Omental fat pad (tissue), 4 donors: ENCODE results near the gene HOXA2. TPM values are rescaled to one million over a fixed set of nuclear protein-coding genes. Genes with fewer than 3 reads are reported as not detected.

ENCODE experiments used
- ATAC-seq: fragments of 150-250 bp; one replicate; pipeline ENCODE4 v1.9.1; 2016; ENCODE audit warnings: mild to moderate bottlenecking, moderate library complexity; ENCODE audit not compliant: low FRiP score
- DNase-seq: peaks from one replicate; pipeline ENCODE4 v3.0.0-alpha.2; 2019; ENCODE audit warnings: low spot score
- CTCF ChIP-seq, 3 donors: fragments of 450-650 bp; IDR thresholded peaks; one replicate each; pipeline ENCODE4 v1.5.1; 2016 to 2017; ENCODE audit warnings: antibody characterized with exemption in 3 of 3, mild to moderate bottlenecking in 3 of 3, moderate library complexity in 2 of 3
- total RNA-seq, 4 donors: library from RNA; depleted of rRNA; stranded (reverse); fragments of >200 nt; gene quantifications; one replicate each; pipeline ENCODE4 v1.1.0, GENCODE V29; 2016

The HOXA2 gene
- total RNA-seq, 4 donors from 2014 or later, result 1.1 to 3.5 (median 1.5) TPM

- no peak for TF ChIP-seq CTCF (IDR thresholded peaks at IDR 0.05)
- ATAC-seq (peak; percentile 34), DNase-seq (no peak)
These were observed 11.7 kb upstream of the HOXA2 start for GRCh38 chr7:27113991-27114769.

GRCh38 chr7:27112955-27113949 lies 10.8 kb upstream of the HOXA2 start:
- ATAC-seq (peak; percentile 43), DNase-seq (no peak)
- no peak for TF ChIP-seq CTCF (IDR thresholded peaks at IDR 0.05)

- TF ChIP-seq CTCF (IDR thresholded peaks at IDR 0.05), result no peak
- ATAC-seq (no peak), DNase-seq (no peak)
These were observed 9.9 kb upstream of the HOXA2 start for GRCh38 chr7:27112361-27112760.

- no peak for ATAC-seq
- no peak for TF ChIP-seq CTCF (IDR thresholded peaks at IDR 0.05)
These were observed 9.3 kb upstream of the HOXA2 start for GRCh38 chr7:27111751-27112277.

GRCh38 chr7:27111042-27111750 lies 8.7 kb upstream of the HOXA2 start:
- ATAC-seq (peak; percentile 41), DNase-seq (no peak)
- TF ChIP-seq CTCF (IDR thresholded peaks at IDR 0.05), result no peak

More at GRCh38 chr7:27111751-27112277, 9.3 kb upstream of the HOXA2 start:
- no peak for DNase-seq

GRCh38 chr7:27110186-27111031 lies 7.9 kb upstream of the HOXA2 start:
- no peak for ATAC-seq
- DNase-seq, result no peak
- no peak for TF ChIP-seq CTCF (IDR thresholded peaks at IDR 0.05)
